Testis (tissue), 2 donors: ENCODE data around the gene S1PR5.

Experiments
- CTCF ChIP-seq, 3 experiments: fragments of 450-650 bp in 2 of 3; fragments of 200-600 bp in 1 of 3; sonication (generic) in 1 of 3; IDR thresholded peaks; one replicate each; pipeline ENCODE4 v1.5.1; 2016 to 2019; ENCODE audit warnings: antibody characterized with exemption in 3 of 3, mild to moderate bottlenecking in 2 of 3, moderate library complexity in 1 of 3
- POLR2A ChIP-seq: fragments of 450-650 bp; IDR thresholded peaks from one replicate; pipeline ENCODE4 v1.6.1; 2017; ENCODE audit warnings: antibody characterized with exemption, mild to moderate bottlenecking, moderate library complexity

GRCh38 chr19:10464456-10464855, 52.8 kb downstream of the S1PR5 start:
- TF ChIP-seq CTCF (IDR thresholded peaks at IDR 0.05) = no peak
- TF ChIP-seq POLR2A = no peak
